ENCODE measurements around the gene CAPG. TPM values are rescaled to one million over a fixed set of nuclear protein-coding genes. Genes with fewer than 3 reads are reported as not detected.

Gene CAPG
- polyA plus RNA-seq, 2 of the 4 experiments (the other 2 are of a cell fraction): 57.5 to 81.0 TPM

GRCh38 chr2:85427300-85427835 lies 17.2 kb upstream of the CAPG start:
- no peaks in the 10 kb centered on the region for H3K9me3 ChIP-seq
- POLR2A ChIA-PET: interaction anchor here (1.0 to 11.7 kb wide), 4 partner anchors 11 to 119 kb away, joined by 4 to 261 read pairs (median 24); partner anchors contain the start of gene MAT2A
- no peak for TF ChIP-seq REST (IDR thresholded peaks at IDR 0.05)
- TF ChIP-seq ZC3H11A (IDR thresholded peaks at IDR 0.05): no peak
- no peak for TF ChIP-seq CBX8 (IDR thresholded peaks at IDR 0.05)
- TF ChIP-seq PBX3 (IDR thresholded peaks at IDR 0.05): no peak
- TF ChIP-seq POLR2A (IDR thresholded peaks at IDR 0.05; ENCODE audit: low read length): no peak
- TF ChIP-seq ESRRA (IDR thresholded peaks at IDR 0.05; ENCODE audit: borderline replicate concordance, low read length): no peak
- no peak for TF ChIP-seq EHF (CRISPR knock-in tag; IDR thresholded peaks at IDR 0.05)
- TF ChIP-seq FOXS1 (CRISPR knock-in tag; IDR thresholded peaks at IDR 0.05): no peak
- TF ChIP-seq KDM1A (IDR thresholded peaks at IDR 0.05; ENCODE audit: low read depth): no peak
- ATAC-seq (no peak), DNase-seq (ENCODE audit: low read depth in 1 of 2, low spot score in 1 of 2) (no peak), FAIRE-seq (no peak)
- no peak overlapping the region for H3K4me3 ChIP-seq
- peak overlapping the region; percentile 33 to 80; a peak in 4 of 6 replicates for H3K27ac ChIP-seq
- 63% methylated on average over 3 of the region's 3 CpGs for WGBS (ENCODE audit: missing lambda C conversion rate)
- peaks cover 33% of the 10 kb centered on the region for H3K4me1 ChIP-seq
- H3K4me2 ChIP-seq: no peak overlapping the region
- CTCF ChIA-PET: interaction anchor here (1.0 to 41.9 kb wide), 2 partner anchors 8 to 118 kb away, joined by 3 to 1185 read pairs; partner anchors contain the start of genes GGCX, MAT2A and SH2D6

- FAIRE-seq (no peak), ATAC-seq (no peak), DNase-seq (ENCODE audit: low read depth in 1 of 2, low spot score in 1 of 2) (no peak)
- WGBS (ENCODE audit: missing lambda C conversion rate): 93% methylated on average over 3 of the region's 3 CpGs
- H3K4me3 ChIP-seq: no peak overlapping the region
- no peaks in the 10 kb centered on the region for H3K9me3 ChIP-seq
- CTCF ChIA-PET: interaction anchor here (0.6 to 41.9 kb wide), 4 partner anchors 13 to 120 kb away, joined by 3 to 1185 read pairs (median 106); partner anchors contain the start of genes GGCX and MAT2A
- POLR2A ChIA-PET: interaction anchor here (11.7 kb wide), 1 partner anchor 115 kb away, joined by 261 read pairs; the partner anchor contains the start of gene MAT2A
- TF ChIP-seq RAD21 (conservative IDR thresholded peaks at IDR 0.05 in 1 of 2, IDR thresholded peaks at IDR 0.05 in 1 of 2): no peak
- peaks cover 33% of the 10 kb centered on the region for H3K4me1 ChIP-seq
- H3K4me2 ChIP-seq: no peak overlapping the region
- H3K27ac ChIP-seq: peak overlapping the region; percentile 0 to 7; a peak in 1 of 6 replicates
These were observed 15.4 kb upstream of the CAPG start for GRCh38 chr2:85425588-85425987.

- Histone ChIP-seq H3K4me2 (no peak overlapping the region), H3K4me1 (peaks cover 42% of the 10 kb centered on the region), H3K9me3 (no peaks in the 10 kb centered on the region), H3K27ac (peak overlapping the region; percentile 96 to 98), H3K4me3 (no peak overlapping the region)
- ATAC-seq (no peak), FAIRE-seq (no peak), DNase-seq (ENCODE audit: low read depth in 1 of 2, low spot score in 1 of 2) (no peak)
- ChIA-PET POLR2A (interaction anchor here (11.7 kb wide), 1 partner anchor 117 kb away, joined by 261 read pairs; the partner anchor contains the start of gene MAT2A), CTCF (interaction anchor here (1.1 to 41.9 kb wide), 3 partner anchors 15 to 122 kb away, joined by 3 to 1185 read pairs (median 209); partner anchors contain the start of genes GGCX and MAT2A)
- 92% methylated on average over 5 of the region's 5 CpGs for WGBS (ENCODE audit: missing lambda C conversion rate)
- peak; percentile 89 for TF ChIP-seq MAFK (IDR thresholded peaks at IDR 0.05; ENCODE audit: partially characterized antibody)
- no peak for TF ChIP-seq CHD4 (IDR thresholded peaks at IDR 0.05; ENCODE audit: borderline replicate concordance)
- TF ChIP-seq NPAS2 (CRISPR knock-in tag; IDR thresholded peaks at IDR 0.05; ENCODE audit: borderline replicate concordance): no peak
- TF ChIP-seq KDM1A (IDR thresholded peaks at IDR 0.05; ENCODE audit: low read depth): no peak
- no peak for TF ChIP-seq JUN (IDR thresholded peaks at IDR 0.05)
These were observed 13.4 kb upstream of the CAPG start for GRCh38 chr2:85423525-85423924.
